GM21381 (cell line): Measurements from ENCODE around the gene WFDC5.

ENCODE experiments used
- ATAC-seq: cut with Tn5 transposase; IDR thresholded peaks from one replicate; pipeline ENCODE4 v1.9.1; 2021; ENCODE audit warnings: mild to moderate bottlenecking, moderate library complexity; ENCODE audit not compliant: unreplicated experiment

Gene WFDC5

GRCh38 chr20:45115829-45116228 lies 855 bp upstream of the WFDC5 start:
- ATAC-seq, result no peak

GRCh38 chr20:45115386-45115774 lies 406 bp upstream of the WFDC5 start:
- no peak for ATAC-seq

GRCh38 chr20:45113865-45114264 lies 1.1 kb downstream of the WFDC5 start:
- no peak for ATAC-seq

GRCh38 chr20:45112754-45113153 lies 2.2 kb downstream of the WFDC5 start:
- no peak for ATAC-seq

- ATAC-seq, result no peak
Observed at GRCh38 chr20:45111799-45112471, 3.0 kb downstream of the WFDC5 start.

- no peak for ATAC-seq
Observed at GRCh38 chr20:45111285-45111684, 3.7 kb downstream of the WFDC5 start.

- ATAC-seq, result no peak
Observed at GRCh38 chr20:45110301-45110700, 4.7 kb downstream of the WFDC5 start.

GRCh38 chr20:45109634-45110033 lies 5.3 kb downstream of the WFDC5 start:
- no peak for ATAC-seq

GRCh38 chr20:45105317-45105716 lies 9.7 kb downstream of the WFDC5 start:
- ATAC-seq, result no peak

GRCh38 chr20:45104786-45105185 lies 10.2 kb downstream of the WFDC5 start:
- ATAC-seq, result no peak

GRCh38 chr20:45103072-45103471 lies 11.9 kb downstream of the WFDC5 start:
- no peak for ATAC-seq

GRCh38 chr20:45101333-45101850 lies 13.6 kb downstream of the WFDC5 start:
- ATAC-seq, result no peak

GRCh38 chr20:45100563-45101245 lies 14.3 kb downstream of the WFDC5 start, which contains the start of gene KCNS1:
KCNS1 (minus strand) TSS chr20:45101127; CDS start chr20:45099236, 1,891 bp downstream.
- no peak for ATAC-seq

GRCh38 chr20:45098103-45098773 lies 16.7 kb downstream of the WFDC5 start:
- no peak for ATAC-seq

GRCh38 chr20:45097485-45098102 lies 17.4 kb downstream of the WFDC5 start:
- ATAC-seq, result no peak

GRCh38 chr20:45096781-45097180 lies 18.2 kb downstream of the WFDC5 start:
- no peak for ATAC-seq

- ATAC-seq, result no peak
Observed at GRCh38 chr20:45095805-45096238, 19.2 kb downstream of the WFDC5 start.

- no peak for ATAC-seq
Observed at GRCh38 chr20:45094864-45095574, 20.0 kb downstream of the WFDC5 start.

GRCh38 chr20:45094201-45094600 lies 20.8 kb downstream of the WFDC5 start:
- ATAC-seq, result no peak

- no peak for ATAC-seq
Observed at GRCh38 chr20:45092898-45093297, 22.1 kb downstream of the WFDC5 start.

- ATAC-seq, result no peak
Observed at GRCh38 chr20:45091366-45091765, 23.6 kb downstream of the WFDC5 start.
